ENCODE data around the gene TTPAL. TPM values are rescaled to one million over a fixed set of nuclear protein-coding genes. Genes with fewer than 3 reads are reported as not detected.
A peak's percentile ranks its signal among the peaks of the same experiment; 100 is the strongest.

Gene TTPAL
- total RNA-seq, 2 experiments from 2014 or later = 5.6 to 18.8 TPM

- Histone ChIP-seq H3K9me3 (ENCODE audit: low read length) (no peaks in the 10 kb centered on the region), H3K36me3 (ENCODE audit: insufficient read depth, low read length) (peaks cover 44% of the 10 kb centered on the region), H3K79me2 (ENCODE audit: insufficient read depth, low read depth, low read length) (peaks cover 12% of the 10 kb centered on the region; the same call in 1 of the 2 replicates), H3K4me2 (ENCODE audit: low read length) (peak overlapping the region; percentile 20; the same call in 1 of the 2 replicates), H3K4me1 (ENCODE audit: insufficient read depth, low read length, poor library complexity, severe bottlenecking) (peaks cover 25% of the 10 kb centered on the region), H2AFZ (ENCODE audit: low read length) (no peak overlapping the region), H3K27ac (ENCODE audit: low read depth, low read length, poor library complexity, severe bottlenecking) (no peak overlapping the region), H3K9me2 (ENCODE audit: insufficient read depth, low read length) (no peaks in the 10 kb centered on the region), H3K4me3 (ENCODE audit: low read depth, low read length, poor library complexity, severe bottlenecking) (no peak overlapping the region), H4K20me1 (ENCODE audit: insufficient read depth, low read length) (no peaks in the 10 kb centered on the region)
- DNase-seq (ENCODE audit: low spot score) = peak; percentile 34
- no TSS peak for BruUV-seq (replicated peaks)
- TF ChIP-seq CTCF (conservative IDR thresholded peaks at IDR 0.05; ENCODE audit: low read length) (no peak), EZH2phosphoT487 (IDR thresholded peaks at IDR 0.05; ENCODE audit: borderline replicate concordance, low read depth, low read length) (no peak)
- intact Hi-C loops (cut with micrococcal nuclease; ENCODE audit: unreplicated experiment) = loop anchor here (5.0 kb wide), 1 partner anchor 43 kb away; the partner anchor contains the start of gene SERINC3
- CTCF ChIA-PET (ENCODE audit: unreplicated experiment) = no interaction called here
- POLR2A ChIA-PET = no interaction called here
These were observed 4.0 kb downstream of the TTPAL start for GRCh38 chr20:44479643-44480042.

GRCh38 chr20:44480097-44480496, 4.4 kb downstream of the TTPAL start:
- no peaks in the 10 kb centered on the region for H3K9me3 ChIP-seq (ENCODE audit: low read length)
- peaks cover 23% of the 10 kb centered on the region for H3K4me1 ChIP-seq (ENCODE audit: insufficient read depth, low read length, poor library complexity, severe bottlenecking)
- DNase-seq (ENCODE audit: low spot score) = no peak
- H3K9me2 ChIP-seq (ENCODE audit: insufficient read depth, low read length) = no peaks in the 10 kb centered on the region
- no peak overlapping the region for H3K27ac ChIP-seq (ENCODE audit: low read depth, low read length, poor library complexity, severe bottlenecking)
- no peaks in the 10 kb centered on the region for H4K20me1 ChIP-seq (ENCODE audit: insufficient read depth, low read length)
- H3K4me2 ChIP-seq (ENCODE audit: low read length) = 0 out of 2 replicates have a peak overlapping the region, but pooled peaks have one; percentile 20
- H3K36me3 ChIP-seq (ENCODE audit: insufficient read depth, low read length) = peaks cover 47% of the 10 kb centered on the region
- BruUV-seq (replicated peaks) = no TSS peak
- CTCF ChIA-PET (ENCODE audit: unreplicated experiment) = no interaction called here
- no peak overlapping the region for H2AFZ ChIP-seq (ENCODE audit: low read length)
- POLR2A ChIA-PET = no interaction called here
- intact Hi-C loops (cut with micrococcal nuclease; ENCODE audit: unreplicated experiment) = no loop called here
- H3K4me3 ChIP-seq (ENCODE audit: low read depth, low read length, poor library complexity, severe bottlenecking) = no peak overlapping the region
- no peak for TF ChIP-seq EZH2phosphoT487 (IDR thresholded peaks at IDR 0.05; ENCODE audit: borderline replicate concordance, low read depth, low read length)
- TF ChIP-seq CTCF (conservative IDR thresholded peaks at IDR 0.05; ENCODE audit: low read length) = no peak
- peaks cover 12% of the 10 kb centered on the region; the same call in 1 of the 2 replicates for H3K79me2 ChIP-seq (ENCODE audit: insufficient read depth, low read depth, low read length)

GRCh38 chr20:44481719-44482416, 6.2 kb downstream of the TTPAL start:
- H3K79me2 ChIP-seq (ENCODE audit: insufficient read depth, low read depth, low read length) = peaks cover 2% of the 10 kb centered on the region; the same call in 1 of the 2 replicates
- peaks cover 64% of the 10 kb centered on the region for H3K36me3 ChIP-seq (ENCODE audit: insufficient read depth, low read length)
- peaks cover 13% of the 10 kb centered on the region for H3K4me1 ChIP-seq (ENCODE audit: insufficient read depth, low read length, poor library complexity, severe bottlenecking)
- POLR2A ChIA-PET = no interaction called here
- intact Hi-C loops (cut with micrococcal nuclease; ENCODE audit: unreplicated experiment) = no loop called here
- no peak overlapping the region for H3K27ac ChIP-seq (ENCODE audit: low read depth, low read length, poor library complexity, severe bottlenecking)
- no peak overlapping the region for H3K4me2 ChIP-seq (ENCODE audit: low read length)
- TF ChIP-seq CTCF (conservative IDR thresholded peaks at IDR 0.05; ENCODE audit: low read length) = no peak
- no peak for TF ChIP-seq EZH2phosphoT487 (IDR thresholded peaks at IDR 0.05; ENCODE audit: borderline replicate concordance, low read depth, low read length)
- H2AFZ ChIP-seq (ENCODE audit: low read length) = no peak overlapping the region
- H4K20me1 ChIP-seq (ENCODE audit: insufficient read depth, low read length) = no peaks in the 10 kb centered on the region
- CTCF ChIA-PET (ENCODE audit: unreplicated experiment) = no interaction called here
- no peak overlapping the region for H3K4me3 ChIP-seq (ENCODE audit: low read depth, low read length, poor library complexity, severe bottlenecking)
- no peaks in the 10 kb centered on the region for H3K9me2 ChIP-seq (ENCODE audit: insufficient read depth, low read length)
- no TSS peak for BruUV-seq (replicated peaks)
- H3K9me3 ChIP-seq (ENCODE audit: low read length) = no peaks in the 10 kb centered on the region
- DNase-seq (ENCODE audit: low spot score) = no peak
